ENCODE measurements around the gene KCNT2.

DNA sequence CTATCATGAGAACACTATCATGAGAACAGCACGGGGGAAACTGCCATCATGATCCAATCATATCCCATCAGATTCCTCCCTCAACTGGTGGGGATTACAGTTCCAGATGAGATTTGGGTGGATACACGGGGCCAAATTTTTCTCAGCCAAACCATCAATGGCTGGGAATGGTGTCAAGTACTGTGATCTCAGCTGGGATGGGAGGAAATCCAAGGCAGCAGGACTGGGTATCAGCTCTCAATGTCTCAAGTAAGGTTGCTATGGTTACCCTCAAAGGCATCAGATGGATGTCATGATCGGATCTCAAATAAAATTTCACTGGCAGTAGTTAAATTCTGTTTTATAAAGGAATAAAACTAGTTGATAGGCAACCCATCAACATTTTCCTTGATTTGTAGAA is 399.0 kb downstream of the KCNT2 start:
- TF ChIP-seq, protein P1, sequence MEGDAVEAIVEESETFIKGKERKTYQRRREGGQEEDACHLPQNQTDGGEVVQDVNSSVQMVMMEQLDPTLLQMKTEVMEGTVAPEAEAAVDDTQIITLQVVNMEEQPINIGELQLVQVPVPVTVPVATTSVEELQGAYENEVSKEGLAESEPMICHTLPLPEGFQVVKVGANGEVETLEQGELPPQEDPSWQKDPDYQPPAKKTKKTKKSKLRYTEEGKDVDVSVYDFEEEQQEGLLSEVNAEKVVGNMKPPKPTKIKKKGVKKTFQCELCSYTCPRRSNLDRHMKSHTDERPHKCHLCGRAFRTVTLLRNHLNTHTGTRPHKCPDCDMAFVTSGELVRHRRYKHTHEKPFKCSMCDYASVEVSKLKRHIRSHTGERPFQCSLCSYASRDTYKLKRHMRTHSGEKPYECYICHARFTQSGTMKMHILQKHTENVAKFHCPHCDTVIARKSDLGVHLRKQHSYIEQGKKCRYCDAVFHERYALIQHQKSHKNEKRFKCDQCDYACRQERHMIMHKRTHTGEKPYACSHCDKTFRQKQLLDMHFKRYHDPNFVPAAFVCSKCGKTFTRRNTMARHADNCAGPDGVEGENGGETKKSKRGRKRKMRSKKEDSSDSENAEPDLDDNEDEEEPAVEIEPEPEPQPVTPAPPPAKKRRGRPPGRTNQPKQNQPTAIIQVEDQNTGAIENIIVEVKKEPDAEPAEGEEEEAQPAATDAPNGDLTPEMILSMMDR (IDR thresholded peaks at IDR 0.05; ENCODE audit: poor library complexity) = no peak
- TF ChIP-seq EZH2 (IDR thresholded peaks at IDR 0.05; ENCODE audit: borderline replicate concordance) (no peak), EZH2phosphoT487 (IDR thresholded peaks at IDR 0.05; ENCODE audit: low read depth, severe bottlenecking, unreplicated experiment) (no peak)
